Transverse colon (tissue), 3 donors: ENCODE measurements around the gene KIF25.

Experiments used
- POLR2A ChIP-seq: fragments of 450-650 bp; IDR thresholded peaks from one replicate; pipeline ENCODE4 v1.6.1; 2016; ENCODE audit warnings: antibody characterized with exemption, mild to moderate bottlenecking, moderate library complexity
- TF ChIP-seq, protein P1 (sequence below), 5 experiments: fragments of 200-600 bp in 3 of 5; fragments of 450-650 bp in 2 of 5; sonication (generic) in 3 of 5; IDR thresholded peaks; 1 replicate in 2 of 5; 2 replicates in 3 of 5; pipeline ENCODE4 v1.5.1; 2016 to 2017; ENCODE audit warnings: antibody characterized with exemption in 5 of 5, inconsistent platforms in 3 of 5, mild to moderate bottlenecking in 2 of 5, moderate library complexity in 1 of 5

DNA sequence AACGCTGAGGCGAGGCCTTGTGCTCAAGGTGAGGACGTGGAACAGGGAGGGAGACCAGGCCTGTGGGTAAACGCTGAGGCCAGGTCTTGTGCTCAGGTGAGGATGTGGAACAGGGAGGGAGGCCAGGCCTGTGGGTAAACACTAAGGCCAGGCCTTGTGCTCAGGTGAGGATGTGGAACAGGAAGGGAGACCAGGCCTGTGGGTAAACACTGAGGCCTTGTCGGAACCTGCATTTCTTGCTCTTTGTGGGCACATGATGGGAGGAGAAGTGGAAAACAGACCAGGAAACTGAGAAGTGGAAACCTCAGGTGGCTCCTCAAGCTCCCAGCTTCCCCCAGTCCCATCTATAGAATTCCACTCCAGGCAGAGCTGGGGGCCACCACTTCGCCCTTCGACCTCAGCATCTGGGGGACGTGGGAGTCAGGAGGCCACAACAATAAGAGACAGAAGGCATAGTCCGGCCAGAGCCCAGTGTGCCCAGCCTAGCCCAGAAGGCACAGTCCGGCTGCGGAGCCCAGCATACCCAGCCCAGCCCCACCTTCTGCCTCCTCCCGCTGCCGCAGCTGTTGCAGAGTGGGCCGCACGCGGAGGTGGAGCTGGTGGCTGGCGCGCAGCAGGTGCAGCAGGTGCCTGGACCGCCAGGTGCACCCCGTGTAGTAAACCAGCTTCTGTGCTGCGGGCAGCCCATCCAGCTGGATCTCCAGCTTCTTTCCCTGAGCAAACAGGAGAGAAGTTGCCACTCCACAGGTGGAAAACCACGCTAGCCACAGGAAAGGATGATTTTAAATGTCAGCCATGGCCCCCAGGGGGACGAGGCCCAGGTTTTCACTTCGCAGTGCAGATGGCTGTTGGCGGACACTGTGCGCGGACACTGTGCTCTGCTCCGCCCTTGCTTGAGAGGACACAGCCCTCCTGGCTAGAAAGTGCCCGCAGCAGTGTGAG is 64.1 kb downstream of the KIF25 start:
- TF ChIP-seq, protein P1, sequence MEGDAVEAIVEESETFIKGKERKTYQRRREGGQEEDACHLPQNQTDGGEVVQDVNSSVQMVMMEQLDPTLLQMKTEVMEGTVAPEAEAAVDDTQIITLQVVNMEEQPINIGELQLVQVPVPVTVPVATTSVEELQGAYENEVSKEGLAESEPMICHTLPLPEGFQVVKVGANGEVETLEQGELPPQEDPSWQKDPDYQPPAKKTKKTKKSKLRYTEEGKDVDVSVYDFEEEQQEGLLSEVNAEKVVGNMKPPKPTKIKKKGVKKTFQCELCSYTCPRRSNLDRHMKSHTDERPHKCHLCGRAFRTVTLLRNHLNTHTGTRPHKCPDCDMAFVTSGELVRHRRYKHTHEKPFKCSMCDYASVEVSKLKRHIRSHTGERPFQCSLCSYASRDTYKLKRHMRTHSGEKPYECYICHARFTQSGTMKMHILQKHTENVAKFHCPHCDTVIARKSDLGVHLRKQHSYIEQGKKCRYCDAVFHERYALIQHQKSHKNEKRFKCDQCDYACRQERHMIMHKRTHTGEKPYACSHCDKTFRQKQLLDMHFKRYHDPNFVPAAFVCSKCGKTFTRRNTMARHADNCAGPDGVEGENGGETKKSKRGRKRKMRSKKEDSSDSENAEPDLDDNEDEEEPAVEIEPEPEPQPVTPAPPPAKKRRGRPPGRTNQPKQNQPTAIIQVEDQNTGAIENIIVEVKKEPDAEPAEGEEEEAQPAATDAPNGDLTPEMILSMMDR (IDR thresholded peaks at IDR 0.05): peak in 1 of 5 experiments; percentile 28
- no peak for TF ChIP-seq POLR2A
